GM19455 (cell line): ENCODE data around the gene ST8SIA1.

Source experiments
- ATAC-seq: cut with Tn5 transposase; IDR thresholded peaks from one replicate; pipeline ENCODE4 v1.9.1; 2021; ENCODE audit not compliant: unreplicated experiment

ST8SIA1 gene

GRCh38 chr12:22285846-22286245 is 48.7 kb downstream of the ST8SIA1 start:
- ATAC-seq = no peak

DNA sequence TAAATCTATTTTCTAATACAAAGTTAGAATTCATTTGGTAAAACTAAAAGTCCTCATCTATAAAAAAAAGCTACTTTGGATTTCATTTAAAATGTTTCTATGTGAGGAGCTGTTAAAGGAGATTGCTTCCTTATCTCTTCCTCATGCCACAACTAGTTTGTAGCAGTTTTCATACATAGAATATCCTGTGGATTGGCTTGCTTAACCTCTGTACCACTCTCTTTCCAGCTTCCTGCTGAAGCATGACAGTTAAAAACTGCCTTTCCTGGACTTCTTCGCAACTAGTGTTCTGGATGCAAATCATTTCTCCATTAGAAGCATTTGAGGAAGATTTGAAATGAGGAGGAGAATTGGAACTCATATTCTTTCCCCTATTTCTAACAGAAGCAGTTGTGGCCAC is 49.6 kb downstream of the ST8SIA1 start:
- no peak for ATAC-seq

- no peak for ATAC-seq
These were observed 51.0 kb downstream of the ST8SIA1 start for GRCh38 chr12:22283508-22283907.

DNA sequence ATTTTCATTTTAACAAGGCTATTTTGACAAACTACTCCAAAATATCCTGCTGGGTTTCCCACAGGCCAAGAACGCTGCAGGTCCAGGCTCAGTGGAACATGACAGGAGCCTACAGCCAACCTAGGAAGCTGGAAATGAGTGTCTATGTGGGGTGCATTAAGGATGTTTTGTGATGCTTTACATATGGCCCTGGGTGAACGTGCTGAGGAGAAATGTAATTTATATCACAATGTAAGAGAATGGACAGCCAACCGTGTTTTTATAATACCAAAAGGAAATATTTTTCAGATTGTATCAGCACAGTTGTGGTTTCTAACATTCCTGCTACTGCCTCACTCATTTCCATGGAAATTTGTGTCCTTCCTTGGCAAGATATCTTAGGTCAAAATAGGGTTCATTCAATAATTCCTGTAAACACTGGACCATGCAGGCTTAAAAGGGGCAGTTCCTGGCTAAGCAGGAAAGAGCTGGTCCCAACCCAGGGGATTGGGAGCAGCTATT is 51.5 kb downstream of the ST8SIA1 start:
- ATAC-seq = no peak

DNA sequence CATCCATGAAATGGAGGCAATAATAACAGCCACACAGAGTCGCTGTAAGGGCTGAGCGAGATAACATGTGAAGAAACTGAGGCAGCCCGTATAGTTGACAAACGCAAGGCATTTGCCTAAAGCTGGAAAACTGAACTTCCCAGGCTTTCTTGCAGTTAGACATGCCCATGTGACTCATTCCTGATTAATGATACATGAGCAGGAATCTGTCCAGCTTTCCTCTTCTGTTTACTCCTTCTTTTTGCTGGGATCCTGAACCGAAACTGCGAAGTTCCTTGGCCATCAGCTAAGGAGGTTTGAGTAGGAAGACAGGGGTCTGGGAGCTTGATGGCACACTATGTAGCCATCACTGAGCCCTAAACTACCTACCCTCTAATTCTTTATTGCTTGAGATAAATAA is 52.2 kb downstream of the ST8SIA1 start:
- no peak for ATAC-seq

DNA sequence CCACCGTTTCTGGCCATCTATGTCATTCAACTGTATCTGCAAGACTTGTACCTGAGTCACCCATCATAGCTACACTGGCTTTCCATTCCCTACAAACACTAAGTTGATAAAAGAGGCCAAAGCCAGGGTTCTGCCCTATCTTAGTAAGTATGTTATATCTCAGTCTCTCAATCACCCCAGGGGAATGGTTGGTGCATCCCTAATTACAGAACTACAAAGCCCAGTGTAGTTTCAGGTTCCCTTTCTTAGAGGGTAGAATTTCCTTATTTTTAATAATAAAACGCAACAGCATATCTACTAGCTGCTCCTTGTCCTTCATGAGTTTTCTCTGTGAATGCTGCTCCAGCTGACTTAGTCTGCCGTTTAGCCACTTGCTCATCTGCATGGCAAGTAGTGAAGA is 57.6 kb downstream of the ST8SIA1 start:
- no peak for ATAC-seq

GRCh38 chr12:22276313-22276712 is 58.2 kb downstream of the ST8SIA1 start:
- ATAC-seq = no peak

DNA sequence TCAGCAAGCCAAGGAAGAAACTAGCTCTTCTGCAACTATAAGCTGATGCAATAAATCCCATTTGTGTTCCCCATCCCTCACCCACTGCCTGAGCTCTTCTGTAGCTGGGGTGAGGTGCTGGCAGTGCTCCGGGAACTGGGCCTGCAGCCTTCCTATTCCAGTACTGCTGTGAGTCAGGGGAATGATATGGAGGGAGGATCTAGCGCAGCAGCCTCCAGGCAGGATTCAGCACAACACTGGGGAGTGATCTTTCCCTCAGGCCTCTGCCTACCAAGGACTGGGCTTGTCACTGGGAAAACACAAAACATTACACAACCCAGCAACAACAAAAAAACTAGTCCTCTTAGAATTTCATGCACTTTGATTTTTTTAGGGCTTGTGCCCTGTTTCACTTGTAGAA is 58.7 kb downstream of the ST8SIA1 start:
- no peak for ATAC-seq

- ATAC-seq = no peak
These were observed 62.0 kb downstream of the ST8SIA1 start for GRCh38 chr12:22272335-22273151.

DNA sequence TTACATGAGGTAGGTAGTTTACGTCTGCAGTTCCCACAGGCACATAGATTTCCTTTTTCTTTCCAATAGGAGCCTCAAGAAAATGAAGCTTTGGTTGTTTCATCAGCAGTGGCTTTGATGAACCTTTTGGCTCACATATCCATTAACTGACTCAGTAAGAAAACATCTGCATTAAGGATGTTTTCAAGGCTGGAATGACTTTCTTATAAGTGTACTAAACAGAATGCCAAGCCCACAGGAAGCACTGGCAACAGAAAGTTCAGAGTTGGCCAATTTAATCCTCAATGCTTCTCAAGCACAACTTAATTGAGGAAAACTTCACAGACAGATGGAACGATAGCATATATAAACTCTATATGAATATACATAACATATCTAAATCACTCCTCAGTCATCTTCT is 63.5 kb downstream of the ST8SIA1 start:
- no peak for ATAC-seq

DNA sequence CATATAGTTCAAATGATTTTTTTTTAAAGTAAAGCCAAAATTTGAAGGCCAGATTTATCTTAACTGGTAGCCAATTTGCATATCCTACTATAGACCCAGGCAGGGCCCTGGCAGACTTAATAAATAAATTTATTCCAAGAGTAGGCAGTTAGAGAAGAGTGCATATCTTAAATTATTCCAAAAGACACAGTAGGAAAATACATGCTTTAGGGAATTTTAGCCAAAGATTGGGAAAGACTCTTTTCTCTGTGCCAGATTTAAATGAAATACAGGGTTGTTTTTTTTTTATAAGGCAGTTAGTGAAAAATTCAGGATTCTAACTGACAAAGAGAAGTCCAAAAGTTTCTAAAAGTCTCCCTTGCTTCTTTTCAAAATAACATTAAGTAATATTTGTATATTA is 65.5 kb downstream of the ST8SIA1 start:
- ATAC-seq = no peak

- ATAC-seq = no peak
These were observed 66.1 kb downstream of the ST8SIA1 start for GRCh38 chr12:22268406-22268805.

DNA sequence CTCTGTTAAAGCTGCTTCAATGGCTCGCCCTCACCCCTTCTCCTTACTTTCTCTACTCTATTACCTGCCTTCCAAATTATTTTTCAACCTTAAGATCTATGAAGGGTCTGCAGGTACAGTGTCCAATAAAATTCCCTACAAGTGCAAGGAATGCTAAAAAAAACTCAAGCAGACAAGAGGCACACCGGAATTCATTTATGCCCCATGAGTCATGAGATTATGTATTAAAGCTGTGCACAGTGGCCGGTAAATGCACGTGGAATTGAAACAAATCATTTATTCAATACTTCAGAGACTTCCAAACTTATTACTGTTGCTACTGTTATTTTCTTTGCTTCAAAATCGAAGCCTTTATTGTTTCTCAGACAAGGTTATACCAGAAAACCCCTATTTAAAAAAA is 68.4 kb downstream of the ST8SIA1 start:
- ATAC-seq = no peak

DNA sequence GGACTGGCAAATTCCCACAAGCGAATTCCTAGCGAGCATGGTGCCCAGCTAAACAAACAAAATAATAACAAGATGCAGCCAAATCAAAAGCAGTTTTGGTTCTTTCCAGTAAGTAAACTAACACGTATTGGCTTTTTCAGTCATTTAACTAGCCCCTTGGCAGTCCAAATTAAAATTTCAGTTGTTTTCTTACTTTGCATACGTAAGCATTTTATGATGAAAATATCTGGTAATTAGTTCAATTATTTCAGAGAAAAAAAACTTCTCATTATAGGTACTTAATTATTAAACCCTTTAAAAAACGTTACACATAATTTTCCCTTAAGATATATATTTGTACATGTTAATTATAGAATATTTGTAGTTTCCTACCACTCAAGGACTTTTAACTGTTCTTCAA is 70.1 kb downstream of the ST8SIA1 start:
- no peak for ATAC-seq

DNA sequence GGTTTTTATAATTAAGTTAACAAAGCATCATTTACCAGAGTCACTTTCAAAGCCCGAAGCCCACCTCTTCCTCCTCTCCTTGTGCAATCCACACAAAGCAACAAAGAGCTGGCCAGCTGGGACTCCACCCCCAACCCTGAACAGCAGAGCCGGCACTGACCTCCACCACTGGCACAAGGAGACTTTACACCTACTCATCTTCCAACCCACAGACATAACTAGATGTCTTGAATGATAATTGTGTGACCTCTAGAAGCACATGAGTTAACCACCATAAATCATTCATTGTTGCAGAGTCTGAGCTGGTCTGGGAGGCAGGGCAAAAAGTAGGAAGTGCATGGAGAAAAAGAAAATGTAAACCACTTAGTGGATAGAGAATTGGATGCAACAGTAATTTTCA is 72.2 kb downstream of the ST8SIA1 start:
- ATAC-seq = no peak

DNA sequence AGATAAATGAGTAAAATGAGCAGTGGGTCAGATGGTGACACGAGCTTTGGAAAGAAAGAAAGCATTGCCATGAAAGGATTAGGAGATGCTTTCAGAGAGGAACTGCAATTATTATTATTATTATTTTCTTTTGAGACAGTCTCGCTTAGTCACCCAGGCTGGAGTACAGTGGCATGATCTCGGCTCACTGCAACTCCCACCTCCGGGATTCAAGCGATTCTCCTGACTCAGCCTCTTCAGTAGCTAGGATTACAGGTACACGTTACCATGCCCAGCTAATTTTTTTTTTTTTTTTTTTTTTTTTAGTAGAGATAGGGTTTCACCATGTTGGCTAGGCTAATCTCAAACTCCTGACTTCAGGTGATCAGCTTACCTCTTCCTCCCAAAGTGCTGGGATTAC is 77.4 kb downstream of the ST8SIA1 start:
- ATAC-seq = no peak

GRCh38 chr12:22256605-22257004 is 77.9 kb downstream of the ST8SIA1 start:
- no peak for ATAC-seq

GRCh38 chr12:22256041-22256441 is 78.5 kb downstream of the ST8SIA1 start:
- no peak for ATAC-seq

- ATAC-seq = no peak
These were observed 79.4 kb downstream of the ST8SIA1 start for GRCh38 chr12:22255097-22255496.

DNA sequence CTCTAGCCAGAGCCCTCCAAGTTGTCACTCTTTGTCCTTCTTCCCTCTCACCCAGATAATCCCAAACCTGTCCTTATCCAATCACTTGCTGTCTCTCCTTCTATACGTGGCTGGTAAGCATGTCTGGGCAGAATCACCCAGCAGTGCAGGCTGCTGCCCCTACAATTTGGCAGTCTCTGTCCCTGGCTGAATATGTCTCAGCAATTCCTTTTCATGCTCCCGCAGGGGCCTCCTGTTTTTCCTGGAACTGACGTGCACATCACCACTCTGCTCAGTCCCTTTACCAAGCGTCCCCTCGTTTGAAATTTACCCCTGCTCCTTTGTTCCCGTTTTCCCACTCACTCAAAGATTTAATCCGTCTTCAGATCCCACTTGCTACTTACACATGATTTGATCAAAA is 80.0 kb downstream of the ST8SIA1 start:
- ATAC-seq = no peak

DNA sequence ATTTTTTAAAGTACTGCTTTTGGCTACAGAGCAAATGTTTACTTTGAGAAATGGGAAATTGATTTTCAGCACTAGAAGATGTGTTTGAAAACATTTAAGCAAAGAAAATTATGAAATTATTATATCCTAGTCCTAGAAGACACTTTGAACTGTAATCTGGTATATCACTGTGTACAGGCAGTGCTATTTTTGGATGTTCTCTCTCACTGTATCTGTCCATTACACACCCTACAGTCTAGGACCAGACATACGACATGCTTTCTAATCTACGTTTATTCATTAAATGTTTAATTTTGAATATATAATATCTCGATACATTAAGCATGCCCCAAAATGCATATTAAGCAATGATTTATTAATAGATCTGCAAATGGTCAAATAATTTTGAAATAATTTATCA is 82.5 kb downstream of the ST8SIA1 start:
- ATAC-seq = no peak

- no peak for ATAC-seq
These were observed 83.7 kb downstream of the ST8SIA1 start for GRCh38 chr12:22250762-22251161.

- no peak for ATAC-seq
These were observed 85.9 kb downstream of the ST8SIA1 start for GRCh38 chr12:22248571-22249115.
